Cardiac muscle cell (in vitro differentiated cells and primary cell): Measurements from ENCODE around the gene FNBP1. TPM values are rescaled to one million over a fixed set of nuclear protein-coding genes. Genes with fewer than 3 reads are reported as not detected.
"Not testable (repeated sequence)": the region's sequence is repeated elsewhere in the genome, so short reads cannot be mapped to it uniquely, and the experiment has no call there.

Experiments used
- DNase-seq, 2 donors: peaks; one replicate each; pipeline versions ENCODE4 v3.0.0 to v3.0.0-alpha.2; 2010 to 2017; ENCODE audit warnings: low read depth in 1 of 2, low spot score in 1 of 2
- H3K27ac ChIP-seq: fragments of 200-600 bp; sonication (generic); 2 replicates; pipeline ENCODE4 v1.5.1; 2016
- H3K27me3 ChIP-seq: fragments of 200-600 bp; sonication (generic); 2 replicates; pipeline ENCODE4 v1.6.0; 2016; ENCODE audit warnings: control low read depth
- H3K36me3 ChIP-seq: fragments of 200-600 bp; sonication (generic); 2 replicates; pipeline ENCODE4 v1.5.1; 2016; ENCODE audit warnings: control low read depth
- H3K4me1 ChIP-seq: fragments of 200-600 bp; sonication (generic); 2 replicates; pipeline ENCODE4 v1.8.1; 2017; ENCODE audit warnings: low read depth, mild to moderate bottlenecking, mixed run types
- H3K4me3 ChIP-seq: fragments of 200-600 bp; sonication (generic); 2 replicates; pipeline ENCODE4 v1.5.1; 2016; ENCODE audit warnings: mild to moderate bottlenecking
- H3K9me3 ChIP-seq: fragments of 200-600 bp; sonication (generic); 2 replicates; pipeline ENCODE4 v1.5.1; 2017; ENCODE audit warnings: low read depth, mild to moderate bottlenecking, control low read depth
- CTCF ChIP-seq: IDR thresholded peaks from 2 replicates; pipeline ENCODE4 v1.5.1; 2012; ENCODE audit warnings: low read depth, mild to moderate bottlenecking, low read length
- polyA plus RNA-seq: library from polyadenylated mRNA; unstranded; fragments of >200 nt; fragmentation: Nextera tagmentation; extraction: Ambion mirVana; gene quantifications from 2 replicates; pipeline ENCODE4 v1.2.1, GENCODE V29; 2016
- total RNA-seq: library from RNA; depleted of rRNA; stranded (reverse); fragments of >200 nt; gene quantifications from 2 replicates; pipeline ENCODE4 v1.2.3, GENCODE V29; 2016

FNBP1 gene
- total and polyA plus RNA-seq, 2 experiments from 2014 or later = 20.5 to 37.9 TPM

GRCh38 chr9:129994882-129995281 is 48.1 kb downstream of the FNBP1 start:
- DNase-seq = no peak
- Histone ChIP-seq H3K27ac (no peak overlapping the region), H3K4me3 (no peak overlapping the region), H3K27me3 (no peaks in the 10 kb centered on the region), H3K4me1 (peaks cover 7% of the 10 kb centered on the region), H3K9me3 (no peaks in the 10 kb centered on the region), H3K36me3 (no peaks in the 10 kb centered on the region)
- no peak for TF ChIP-seq CTCF

- H3K36me3 ChIP-seq, H3K27ac ChIP-seq, H3K4me1 ChIP-seq, H3K4me3 ChIP-seq, H3K9me3 ChIP-seq, H3K27me3 ChIP-seq, DNase-seq: not testable (repeated sequence)
These were observed 51.9 kb downstream of the FNBP1 start for GRCh38 chr9:129991139-129991538.

DNA sequence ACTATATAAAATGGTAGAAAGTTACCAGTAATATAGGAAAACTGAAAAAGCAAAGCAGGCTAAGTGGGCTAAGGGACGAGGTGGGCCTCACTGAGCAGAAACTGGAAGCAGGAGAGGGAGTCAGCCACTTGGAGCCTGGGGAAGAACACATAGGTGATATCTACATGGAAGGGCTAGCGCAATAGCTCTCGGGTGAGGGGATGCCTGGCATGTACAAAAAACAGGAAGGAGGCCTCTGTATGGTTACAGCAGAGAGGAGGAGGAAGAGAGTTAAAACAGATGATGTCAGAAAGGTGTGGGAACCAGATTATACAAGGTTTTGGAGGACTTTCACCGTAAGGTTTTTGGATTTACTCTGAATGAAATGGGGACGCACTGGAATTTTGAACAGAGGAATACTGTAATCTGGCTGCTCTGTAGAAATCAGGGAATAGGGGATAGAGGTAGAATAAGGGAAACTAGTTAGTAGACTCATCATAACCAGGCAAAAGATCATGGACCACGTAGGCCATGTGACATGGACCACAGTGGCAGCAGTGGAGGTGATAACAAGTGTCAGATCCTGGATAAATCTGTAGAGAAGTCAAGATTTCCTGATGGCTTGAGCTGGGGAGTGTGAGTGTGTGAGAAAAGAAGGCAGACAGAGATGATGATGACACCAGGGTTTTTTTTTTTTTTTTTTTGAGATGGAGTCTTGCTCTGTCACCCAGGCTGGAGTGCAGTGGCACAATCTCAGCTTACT is 52.5 kb downstream of the FNBP1 start:
- no peak overlapping the region for H3K27ac ChIP-seq
- no peak for TF ChIP-seq CTCF
- no peak for DNase-seq

DNA sequence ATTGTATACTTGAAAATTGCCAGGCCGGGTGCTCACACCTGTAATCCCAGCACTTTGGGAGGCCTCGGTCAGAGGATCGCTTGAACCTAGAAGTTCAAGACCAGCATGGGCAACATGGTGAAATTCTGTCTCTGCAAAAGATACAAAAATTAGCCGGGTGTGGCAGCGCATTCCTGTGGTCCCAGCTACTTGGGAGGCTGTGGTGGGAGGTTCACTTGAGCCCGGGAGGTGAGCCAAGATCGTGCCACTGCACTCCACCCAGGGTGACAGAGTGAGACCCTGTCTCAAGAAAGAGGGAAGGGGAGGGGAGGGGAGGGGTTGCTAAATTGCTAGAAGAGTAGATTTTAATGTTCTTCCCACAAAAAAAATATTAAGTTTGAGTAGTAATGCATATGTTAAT is 53.2 kb downstream of the FNBP1 start:
- H3K4me3 ChIP-seq = no peak overlapping the region
- peaks cover 7% of the 10 kb centered on the region for H3K4me1 ChIP-seq
- H3K27me3 ChIP-seq = no peaks in the 10 kb centered on the region
- H3K9me3 ChIP-seq = no peaks in the 10 kb centered on the region
- no peak overlapping the region for H3K27ac ChIP-seq
- H3K36me3 ChIP-seq = no peaks in the 10 kb centered on the region
- DNase-seq = peak in 1 of 2 donors; percentile 73
- TF ChIP-seq CTCF = no peak

More for the DNA sequence above, 52.5 kb downstream of the FNBP1 start:
- H3K4me1 ChIP-seq = peaks cover 7% of the 10 kb centered on the region
- H3K36me3 ChIP-seq = no peaks in the 10 kb centered on the region
- no peak overlapping the region for H3K4me3 ChIP-seq
- no peaks in the 10 kb centered on the region for H3K9me3 ChIP-seq
- H3K27me3 ChIP-seq = no peaks in the 10 kb centered on the region

- no peak overlapping the region for H3K27ac ChIP-seq
- no peaks in the 10 kb centered on the region for H3K9me3 ChIP-seq
- H3K4me1 ChIP-seq = peaks cover 7% of the 10 kb centered on the region
- H3K27me3 ChIP-seq = no peaks in the 10 kb centered on the region
- H3K36me3 ChIP-seq = no peaks in the 10 kb centered on the region
- DNase-seq = no peak
- TF ChIP-seq CTCF = no peak
- H3K4me3 ChIP-seq = no peak overlapping the region
These were observed 53.7 kb downstream of the FNBP1 start for GRCh38 chr9:129989362-129989708.

GRCh38 chr9:129988607-129989361 is 54.2 kb downstream of the FNBP1 start:
- Histone ChIP-seq H3K36me3 (no peaks in the 10 kb centered on the region), H3K9me3 (no peaks in the 10 kb centered on the region), H3K27ac (no peak overlapping the region), H3K27me3 (no peaks in the 10 kb centered on the region), H3K4me1 (peaks cover 7% of the 10 kb centered on the region), H3K4me3 (no peak overlapping the region)
- no peak for DNase-seq
- no peak for TF ChIP-seq CTCF
